GM12892 (cell line): ENCODE data around the gene ZPBP2.

Experiments
- POLR2A ChIP-seq: IDR thresholded peaks from 2 replicates; pipeline ENCODE4 v1.6.1; 2011; ENCODE audit warnings: low read depth, low read length, control low read depth
- POLR2AphosphoS5 ChIP-seq: IDR thresholded peaks from 2 replicates; pipeline ENCODE4 v1.6.1; 2011; ENCODE audit warnings: low read depth, low read length, control low read depth
- TAF1 ChIP-seq: IDR thresholded peaks from 2 replicates; pipeline ENCODE4 v1.6.1; 2011; ENCODE audit warnings: low read depth, mild to moderate bottlenecking, control low read depth, low read length, borderline replicate concordance

DNA sequence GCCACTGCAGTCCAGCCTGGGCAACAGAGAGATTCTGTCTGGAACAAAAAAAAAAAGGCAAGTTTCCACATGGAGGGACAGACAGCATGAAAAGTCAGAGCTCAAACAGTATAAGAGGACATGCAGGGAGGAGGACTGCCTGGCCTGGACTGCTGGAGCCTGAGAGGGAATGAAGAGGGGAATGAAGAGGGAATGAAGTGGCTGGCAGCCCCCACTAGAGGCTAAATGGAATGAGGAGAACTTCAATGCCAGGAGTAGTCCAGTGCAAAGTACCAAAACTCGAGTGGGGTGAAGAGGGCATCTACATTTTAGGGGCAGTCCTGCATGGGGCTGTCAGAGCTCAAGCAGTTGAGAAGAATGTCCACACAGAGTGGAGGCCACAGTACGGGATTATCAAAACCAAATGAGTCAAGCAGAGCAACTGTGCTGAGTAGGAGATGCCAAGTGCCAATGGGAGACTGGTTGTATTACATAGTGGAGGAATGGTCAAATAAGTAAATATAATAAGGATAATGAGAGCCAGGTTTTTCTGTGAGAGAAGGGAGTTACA, 26.8 kb upstream of the ZPBP2 start:
- TF ChIP-seq POLR2AphosphoS5 (no peak), POLR2A (no peak), TAF1 (no peak)
